Mesothelial cell of epicardium (in vitro differentiated cells): ENCODE data around the gene OLFM1. TPM values are rescaled to one million over a fixed set of nuclear protein-coding genes. Genes with fewer than 3 reads are reported as not detected.
"Not testable (repeated sequence)": the region's sequence is repeated elsewhere in the genome, so short reads cannot be mapped to it uniquely, and the experiment has no call there.

ENCODE experiments used
- DNase-seq, 2 experiments: peaks; one replicate each; pipeline ENCODE4 v3.0.0; 2021; ENCODE audit warnings: low spot score in 2 of 2; ENCODE audit not compliant: unreplicated experiment in 2 of 2
- H3K27ac Mint-ChIP-seq: 2 replicates; pipeline ENCODE4 v1.8.0; 2021; ENCODE audit warnings: mixed read lengths
- H3K27me3 Mint-ChIP-seq: 2 replicates; pipeline ENCODE4 v1.8.0; 2021; ENCODE audit warnings: low read depth, mixed read lengths
- H3K36me3 Mint-ChIP-seq: 2 replicates; pipeline ENCODE4 v1.8.0; 2021; ENCODE audit warnings: mixed read lengths
- H3K4me1 Mint-ChIP-seq: 2 replicates; pipeline ENCODE4 v1.8.0; 2021; ENCODE audit warnings: mixed read lengths
- H3K4me3 Mint-ChIP-seq: 2 replicates; pipeline ENCODE4 v1.8.0; 2021; ENCODE audit warnings: mild to moderate bottlenecking, moderate library complexity, mixed read lengths
- H3K9me3 Mint-ChIP-seq: 2 replicates; pipeline ENCODE4 v1.8.0; 2021; ENCODE audit warnings: mixed read lengths
- total RNA-seq: library from RNA; stranded (reverse); gene quantifications from 3 replicates; pipeline ENCODE4 v1.2.1, GENCODE V29; 2021
- TF ChIP-seq, protein P1 (sequence below): fragments of 200-600 bp; sonication (generic); IDR thresholded peaks from one replicate; pipeline ENCODE4 v1.5.0; 2021; ENCODE audit warnings: antibody characterized with exemption; ENCODE audit not compliant: unreplicated experiment

OLFM1 gene
- total RNA-seq, 1 donor from 2014 or later = 2.0 TPM

DNA sequence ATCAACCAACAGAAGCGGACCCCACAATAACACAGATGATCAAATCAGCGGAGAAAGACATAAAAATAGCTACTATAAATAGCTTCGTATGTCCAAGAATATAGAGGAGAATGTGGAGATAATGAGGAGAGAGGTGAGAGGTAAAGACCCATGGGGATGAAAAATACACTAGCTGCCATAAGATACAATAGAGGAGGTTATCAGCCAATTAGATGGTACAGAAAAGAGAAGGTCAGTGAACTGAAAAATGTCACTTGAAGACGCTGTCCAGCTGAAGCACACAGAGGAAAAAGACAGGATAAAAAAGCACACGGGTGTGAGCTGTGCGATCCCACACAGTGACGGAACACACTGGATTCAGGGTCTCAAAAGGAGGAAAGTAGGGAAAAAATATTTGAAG, 73.4 kb downstream of the OLFM1 start:
- peaks cover 49% of the 10 kb centered on the region for H3K27me3 Mint-ChIP-seq
- no peaks in the 10 kb centered on the region for H3K36me3 Mint-ChIP-seq
- H3K4me1 Mint-ChIP-seq = no peaks in the 10 kb centered on the region
- no peaks in the 10 kb centered on the region for H3K9me3 Mint-ChIP-seq
- H3K4me3 Mint-ChIP-seq = no peak overlapping the region
- DNase-seq = no peak
- no peak overlapping the region for H3K27ac Mint-ChIP-seq
- TF ChIP-seq, protein P1, sequence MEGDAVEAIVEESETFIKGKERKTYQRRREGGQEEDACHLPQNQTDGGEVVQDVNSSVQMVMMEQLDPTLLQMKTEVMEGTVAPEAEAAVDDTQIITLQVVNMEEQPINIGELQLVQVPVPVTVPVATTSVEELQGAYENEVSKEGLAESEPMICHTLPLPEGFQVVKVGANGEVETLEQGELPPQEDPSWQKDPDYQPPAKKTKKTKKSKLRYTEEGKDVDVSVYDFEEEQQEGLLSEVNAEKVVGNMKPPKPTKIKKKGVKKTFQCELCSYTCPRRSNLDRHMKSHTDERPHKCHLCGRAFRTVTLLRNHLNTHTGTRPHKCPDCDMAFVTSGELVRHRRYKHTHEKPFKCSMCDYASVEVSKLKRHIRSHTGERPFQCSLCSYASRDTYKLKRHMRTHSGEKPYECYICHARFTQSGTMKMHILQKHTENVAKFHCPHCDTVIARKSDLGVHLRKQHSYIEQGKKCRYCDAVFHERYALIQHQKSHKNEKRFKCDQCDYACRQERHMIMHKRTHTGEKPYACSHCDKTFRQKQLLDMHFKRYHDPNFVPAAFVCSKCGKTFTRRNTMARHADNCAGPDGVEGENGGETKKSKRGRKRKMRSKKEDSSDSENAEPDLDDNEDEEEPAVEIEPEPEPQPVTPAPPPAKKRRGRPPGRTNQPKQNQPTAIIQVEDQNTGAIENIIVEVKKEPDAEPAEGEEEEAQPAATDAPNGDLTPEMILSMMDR = no peak

DNA sequence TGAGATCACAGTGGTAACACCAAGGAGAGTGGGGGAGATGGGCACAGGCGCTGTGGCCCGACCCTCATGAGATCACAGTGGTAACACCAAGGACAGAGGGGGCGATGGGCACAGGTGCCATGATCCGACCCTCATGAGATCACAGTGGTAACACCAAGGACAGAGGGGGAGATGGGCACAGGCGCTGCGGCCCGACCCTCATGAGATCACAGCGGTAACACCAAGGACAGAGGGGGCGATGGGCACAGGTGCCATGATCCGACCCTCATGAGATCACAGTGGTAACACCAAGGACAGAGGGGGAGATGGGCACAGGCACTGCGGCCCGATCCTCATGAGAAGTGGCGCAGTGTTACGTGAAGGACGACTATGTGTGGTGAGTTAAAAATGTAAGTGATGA, 75.1 kb downstream of the OLFM1 start:
- H3K27me3 Mint-ChIP-seq = peaks cover 55% of the 10 kb centered on the region
- H3K9me3 Mint-ChIP-seq, H3K4me3 Mint-ChIP-seq, DNase-seq, H3K27ac Mint-ChIP-seq, H3K4me1 Mint-ChIP-seq, H3K36me3 Mint-ChIP-seq: not testable (repeated sequence)

DNA sequence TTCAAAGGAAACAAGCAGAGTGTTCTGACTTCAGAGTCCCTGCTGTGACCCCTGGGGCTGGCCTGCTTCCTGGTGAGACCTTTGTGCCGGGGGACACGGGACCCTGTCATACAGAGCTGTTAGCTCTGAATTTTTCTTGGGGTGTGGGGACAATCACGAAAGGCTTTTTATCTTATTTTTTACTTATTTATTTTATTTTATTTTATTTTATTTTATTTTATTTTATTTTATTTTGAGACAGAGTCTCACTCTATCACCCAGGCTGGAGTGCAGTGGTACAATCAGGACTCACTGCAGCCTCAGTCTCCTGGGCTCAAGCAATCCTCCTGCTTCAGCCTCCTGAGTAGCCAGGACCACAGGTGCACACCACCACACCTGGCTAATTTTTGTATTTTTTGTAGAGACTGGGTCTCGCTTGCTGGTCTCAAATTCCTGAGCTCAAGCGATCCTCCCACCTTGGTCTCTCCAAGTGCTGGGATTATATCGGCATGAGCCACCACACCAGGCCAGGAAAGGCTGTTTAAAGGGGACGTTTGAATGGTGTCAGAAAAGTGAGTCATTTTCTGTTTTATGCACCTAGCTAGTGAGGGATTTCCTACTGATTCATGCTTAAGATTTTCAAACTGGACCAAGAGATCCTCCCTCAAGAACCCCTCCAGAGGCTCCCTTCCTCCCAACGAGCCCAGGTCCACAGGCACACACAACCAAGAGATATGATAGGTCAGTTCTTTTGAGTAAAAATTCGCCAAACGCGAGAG, 75.7 kb downstream of the OLFM1 start:
- H3K4me3 Mint-ChIP-seq = no peak overlapping the region
- no peaks in the 10 kb centered on the region for H3K4me1 Mint-ChIP-seq
- no peaks in the 10 kb centered on the region for H3K36me3 Mint-ChIP-seq
- TF ChIP-seq, protein P1 = no peak
- peaks cover 61% of the 10 kb centered on the region for H3K27me3 Mint-ChIP-seq
- H3K27ac Mint-ChIP-seq = no peak overlapping the region
- H3K9me3 Mint-ChIP-seq = no peaks in the 10 kb centered on the region
- no peak for DNase-seq

DNA sequence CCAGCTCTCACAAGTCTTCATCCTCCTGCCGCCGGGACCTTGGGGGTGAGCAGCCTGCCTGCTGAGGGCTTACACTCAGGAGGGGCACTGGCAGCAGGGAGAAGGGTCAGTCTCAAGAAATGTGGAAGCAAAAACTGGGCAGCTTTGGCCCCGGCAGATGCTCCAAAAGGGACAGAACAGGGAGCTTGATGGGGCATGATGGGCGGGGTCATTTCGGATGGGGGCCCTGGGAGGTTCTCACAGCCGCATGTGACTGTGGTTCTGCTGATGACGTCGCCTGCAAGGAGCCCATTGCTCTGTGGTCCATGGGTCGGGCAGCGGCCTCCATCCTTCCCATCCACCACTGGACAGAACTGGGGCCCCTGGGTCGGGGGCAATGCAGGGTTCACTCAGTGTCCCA, 76.6 kb downstream of the OLFM1 start:
- H3K36me3 Mint-ChIP-seq = no peaks in the 10 kb centered on the region
- H3K9me3 Mint-ChIP-seq = no peaks in the 10 kb centered on the region
- peaks cover 70% of the 10 kb centered on the region for H3K27me3 Mint-ChIP-seq
- no peak overlapping the region for H3K27ac Mint-ChIP-seq
- TF ChIP-seq, protein P1 = no peak
- DNase-seq = no peak
- H3K4me1 Mint-ChIP-seq = no peaks in the 10 kb centered on the region
- H3K4me3 Mint-ChIP-seq = no peak overlapping the region

DNA sequence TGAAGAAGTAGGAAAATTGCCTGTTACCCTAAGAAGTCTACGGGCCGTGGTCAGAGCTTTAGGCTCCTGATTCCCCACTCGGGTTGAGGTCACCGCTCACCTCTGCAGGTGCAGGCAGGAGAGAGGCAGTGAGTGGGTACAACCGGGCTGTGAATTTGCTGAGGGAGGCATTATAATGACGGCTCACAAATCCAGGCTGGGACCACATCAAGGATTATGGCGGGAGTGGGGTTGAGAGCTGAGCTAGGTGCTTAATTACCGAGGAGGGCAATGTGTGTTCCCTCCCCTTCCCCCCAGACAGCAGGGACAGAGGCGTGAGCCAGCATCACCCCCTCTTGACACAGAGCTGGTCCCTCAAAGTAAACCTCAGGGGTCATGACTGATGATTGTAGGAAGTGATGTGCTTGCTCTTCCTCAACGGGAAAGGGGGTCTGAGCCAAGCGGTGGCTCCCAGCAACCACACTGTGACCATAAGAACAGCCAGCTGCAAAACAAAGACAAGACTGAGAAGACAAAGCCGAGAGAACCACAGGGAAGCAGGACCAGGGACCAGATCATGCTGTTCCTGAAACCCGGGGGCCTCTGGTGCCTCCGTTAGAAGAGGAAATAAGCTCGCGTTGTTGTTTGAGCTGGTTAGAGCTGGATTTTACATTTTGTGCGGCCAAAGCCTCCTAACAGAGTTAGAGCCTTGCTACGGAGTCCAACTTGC, 77.7 kb downstream of the OLFM1 start:
- Mint-ChIP-seq H3K27me3 (peaks cover 76% of the 10 kb centered on the region), H3K4me3 (no peak overlapping the region), H3K9me3 (no peaks in the 10 kb centered on the region), H3K4me1 (no peaks in the 10 kb centered on the region), H3K36me3 (no peaks in the 10 kb centered on the region), H3K27ac (no peak overlapping the region)
- TF ChIP-seq, protein P1 = no peak
- DNase-seq = no peak

DNA sequence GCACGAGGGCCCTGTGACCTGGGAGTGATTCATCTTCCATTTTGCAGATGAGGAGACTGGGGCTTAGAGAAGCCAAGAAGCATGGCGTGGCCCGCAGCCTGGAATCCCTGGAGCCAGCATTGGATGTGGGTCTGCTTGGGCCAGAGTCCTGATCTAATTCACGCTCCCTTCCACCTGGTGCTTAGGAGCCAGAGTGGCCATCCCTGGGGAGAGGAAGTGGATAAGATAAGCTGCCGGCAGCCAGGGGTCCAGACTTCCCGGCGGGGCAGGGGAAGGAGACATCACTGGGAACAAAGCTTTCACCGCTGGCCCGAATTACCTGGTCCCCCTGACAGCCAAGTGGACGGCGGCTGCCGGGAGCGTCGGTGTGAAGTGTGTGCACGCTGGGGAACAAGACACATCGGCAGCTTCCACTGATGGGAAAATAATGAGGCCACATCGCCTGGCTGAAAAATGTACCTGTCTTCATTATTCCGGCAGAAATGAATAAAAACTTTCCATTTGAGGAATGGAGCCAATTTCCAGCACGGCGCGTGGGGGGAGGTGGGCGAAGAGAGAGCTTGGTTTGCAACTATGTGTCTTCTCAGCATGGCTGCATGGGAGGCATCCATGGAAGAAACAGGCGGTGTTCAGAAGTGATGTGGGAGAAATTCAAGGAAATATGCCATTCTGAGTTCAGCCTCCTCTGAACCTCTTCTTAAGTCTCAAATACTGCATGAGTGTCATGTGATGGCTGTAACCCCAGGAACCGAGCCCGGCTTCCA, 78.5 kb downstream of the OLFM1 start:
- Mint-ChIP-seq H3K36me3 (no peaks in the 10 kb centered on the region), H3K9me3 (no peaks in the 10 kb centered on the region), H3K27ac (no peak overlapping the region), H3K27me3 (peaks cover 71% of the 10 kb centered on the region), H3K4me3 (no peak overlapping the region), H3K4me1 (no peaks in the 10 kb centered on the region)
- no peak for DNase-seq
- TF ChIP-seq, protein P1 = no peak
